Endothelial cell of umbilical vein (primary cell): ENCODE data around the gene NEO1. TPM values are rescaled to one million over a fixed set of nuclear protein-coding genes. Genes with fewer than 3 reads are reported as not detected.

Experiments used
- BruUV-seq: library from RNA; stranded (reverse); fragments of 400-500 nt; replicated peaks from 2 replicates; lab custom pipeline; 2021; lab: Mats Ljungman, UMichigan
- CTCF ChIA-PET: fragments of 300-600, 350-600 bp; sonication (Branson Sonifier 250); formaldehyde crosslinking; loops from one replicate; lab custom pipeline; 2021; ENCODE audit warnings: antibody characterized with exemption, inconsistent platforms; lab: Charles Lee
- POLR2A ChIA-PET: fragments of 300-600, 350-600 bp; sonication (Branson Sonifier 250); formaldehyde crosslinking; loops from one replicate; lab custom pipeline; 2021; ENCODE audit warnings: antibody characterized with exemption, inconsistent platforms; lab: Charles Lee
- DNase-seq: peaks from one replicate; pipeline ENCODE4 v3.0.0-alpha.2; 2011; ENCODE audit warnings: low read depth, low spot score
- FAIRE-seq: peaks from 2 replicates; lab custom pipeline; 2011; peaks lifted over from hg19 to GRCh38; lab: Jason Lieb, UNC
- H2AFZ ChIP-seq: 2 replicates; pipeline ENCODE4 v1.6.0; 2012; ENCODE audit warnings: low read depth, low read length, control low read depth, inconsistent platforms
- H3K27ac ChIP-seq: 2 replicates; pipeline ENCODE4 v1.5.1; 2011; ENCODE audit warnings: low read depth, mild to moderate bottlenecking, control low read depth, low read length, moderate library complexity; ENCODE audit not compliant: insufficient read depth
- H3K27me3 ChIP-seq, 2 experiments: 2 replicates each; pipeline versions ENCODE4 v1.6.0 to v1.6.1; 2011; ENCODE audit warnings: low read length in 2 of 2, mixed read lengths in 1 of 2; ENCODE audit not compliant: control insufficient read depth in 2 of 2, insufficient read depth in 2 of 2
- H3K36me3 ChIP-seq, 2 experiments: 2 replicates in 1 of 2; 3 replicates in 1 of 2; pipeline ENCODE4 v1.5.1; 2011; ENCODE audit warnings: low read length in 2 of 2, mild to moderate bottlenecking in 1 of 2, moderate library complexity in 1 of 2; ENCODE audit not compliant: control insufficient read depth in 2 of 2, insufficient read depth in 2 of 2; ENCODE audit errors: extremely low read depth in 1 of 2
- H3K4me1 ChIP-seq: 3 replicates; pipeline ENCODE4 v1.5.1; 2011; ENCODE audit warnings: mild to moderate bottlenecking, low read length; ENCODE audit not compliant: control insufficient read depth, insufficient read depth; ENCODE audit errors: extremely low read depth
- H3K4me2 ChIP-seq: 2 replicates; pipeline ENCODE4 v1.6.1; 2011; ENCODE audit warnings: low read length, control low read depth, mixed read lengths; ENCODE audit not compliant: insufficient read depth
- H3K4me3 ChIP-seq, 3 experiments: fragments of 200-600 bp in 1 of 3; sonication (generic), shearing (Covaris generic) in 1 of 3; replicated peaks in 1 of 3; 2 replicates each; pipeline ENCODE4 v1.5.1; 2011 to 2016; ENCODE audit warnings: control low read depth in 3 of 3, low read length in 3 of 3, mild to moderate bottlenecking in 2 of 3, inconsistent platforms in 1 of 3, low read depth in 1 of 3, moderate library complexity in 1 of 3; ENCODE audit not compliant: insufficient read depth in 1 of 3
- H3K79me2 ChIP-seq: 2 replicates; pipeline ENCODE4 v1.6.0; 2012; ENCODE audit warnings: low read length, inconsistent platforms; ENCODE audit not compliant: control insufficient read depth, insufficient read depth
- H3K9ac ChIP-seq: replicated peaks from 2 replicates; pipeline ENCODE3; 2011; ENCODE audit warnings: low read length, control low read depth; ENCODE audit not compliant: insufficient read depth; ENCODE audit errors: extremely low read depth
- H3K9me1 ChIP-seq: replicated peaks from 3 replicates; pipeline ENCODE4 v1.6.0; 2011; ENCODE audit warnings: mild to moderate bottlenecking, low read length; ENCODE audit not compliant: control insufficient read depth, insufficient read depth; ENCODE audit errors: extremely low read depth
- H3K9me3 ChIP-seq: replicated peaks from 2 replicates; pipeline ENCODE4 v1.5.1; 2012; ENCODE audit warnings: low read length, inconsistent platforms; ENCODE audit not compliant: control insufficient read depth, insufficient read depth
- H4K20me1 ChIP-seq: replicated peaks from 2 replicates; pipeline ENCODE3; 2011; ENCODE audit warnings: mild to moderate bottlenecking, low read length; ENCODE audit not compliant: control insufficient read depth, insufficient read depth; ENCODE audit errors: extremely low read depth
- FOS ChIP-seq: IDR thresholded peaks from 2 replicates; pipeline ENCODE4 v1.6.1; 2011; ENCODE audit warnings: mild to moderate bottlenecking, low read length, moderate library complexity, borderline replicate concordance; ENCODE audit not compliant: insufficient read depth
- GATA2 ChIP-seq: IDR thresholded peaks from 2 replicates; pipeline ENCODE4 v1.7.0; 2011; ENCODE audit warnings: low read depth, mild to moderate bottlenecking, moderate library complexity, mixed read lengths, low read length; ENCODE audit not compliant: insufficient read length, insufficient read depth
- JUN ChIP-seq: IDR thresholded peaks from 2 replicates; pipeline ENCODE4 v1.6.1; 2011; ENCODE audit warnings: borderline replicate concordance, low read depth; ENCODE audit not compliant: insufficient read length, insufficient read depth
- MYC ChIP-seq: IDR thresholded peaks from one replicate; pipeline ENCODE4 v1.6.1; 2011; ENCODE audit warnings: mild to moderate bottlenecking, low read depth, low read length
- POLR2AphosphoS5 ChIP-seq: IDR thresholded peaks from 2 replicates; pipeline ENCODE4 v1.6.1; 2012; ENCODE audit warnings: low read depth, mild to moderate bottlenecking, control low read depth, low read length, moderate library complexity; ENCODE audit not compliant: insufficient read depth
- dilution Hi-C: fragments of 300-500 bp; cut with MboI; formaldehyde crosslinking; loops from one replicate; pipeline ENCODE4 v1.15.0; 2019; ENCODE audit warnings: low sequenced_read_pairs; ENCODE audit not compliant: extremely low pct_ligation_motif_present
- intact Hi-C: fragments of 100-400 bp; cut with micrococcal nuclease; formaldehyde crosslinking; loops from one replicate; pipeline ENCODE4 v1.10.0; 2022
- polyA plus RNA-seq, 4 experiments: library from polyadenylated mRNA; depleted of rRNA in 3 of 4; stranded (reverse) in 3 of 4; unstranded in 1 of 4; fragments of >200 nt; gene quantifications; 2 replicates each; pipeline versions ENCODE4 v1.2.1 to v1.2.3, GENCODE V29; 2011 to 2012; ENCODE audit warnings: missing spikeins in 1 of 4
- small RNA-seq: library from RNA; depleted of rRNA; stranded (forward); fragments of <200 nt; gene quantifications from one replicate; pipeline ENCODE3, GENCODE V24; 2012; ENCODE audit warnings: low replicate concordance, low read depth; ENCODE audit not compliant: insufficient read depth, insufficient read length
- total RNA-seq: library from RNA; stranded (reverse); gene quantifications from 2 replicates; pipeline ENCODE4 v1.2.3, GENCODE V29; 2021
- TF ChIP-seq, protein P1 (sequence below): IDR thresholded peaks from 2 replicates; pipeline ENCODE4 v1.6.1; 2011; ENCODE audit not compliant: insufficient read depth, insufficient read length
- TF ChIP-seq, protein P2 (sequence below), 2 donors: IDR thresholded peaks; 1 replicate in 1 of 2; 2 replicates in 1 of 2; pipeline ENCODE4 v1.5.1; 2011; ENCODE audit warnings: low read length in 2 of 2, mild to moderate bottlenecking in 2 of 2, moderate library complexity in 2 of 2, control low read depth in 1 of 2, inconsistent platforms in 1 of 2, low read depth in 1 of 2; ENCODE audit not compliant: insufficient read depth in 1 of 2; ENCODE audit errors: extremely low read depth in 1 of 2

The NEO1 gene
- total and polyA plus RNA-seq, 2 donors (not counting 3 experiments of a cell fraction or from before 2014, with no cell fraction given): 0.12 to 0.35 TPM

DNA sequence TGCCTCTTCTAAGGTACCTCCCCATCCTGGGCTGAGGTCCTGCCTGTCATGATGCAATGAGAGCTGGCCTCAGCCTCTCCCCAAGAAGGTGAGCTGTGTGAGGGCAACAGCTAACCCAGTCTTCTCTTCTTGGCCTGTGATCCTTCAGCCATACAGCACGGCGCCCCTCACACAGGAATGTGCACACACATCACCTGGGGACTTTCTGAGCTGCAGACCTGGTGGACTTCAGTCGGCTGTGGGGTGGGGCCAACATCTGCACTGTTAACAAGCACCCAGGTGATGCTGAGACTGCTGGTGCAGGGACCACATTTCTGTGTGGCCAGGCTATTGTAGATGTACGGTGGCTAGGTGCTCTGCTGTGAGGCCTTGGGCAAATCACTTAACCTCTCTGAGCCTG is 302.0 kb downstream of the NEO1 start:
- no peak overlapping the region for H3K4me2 ChIP-seq
- CTCF ChIA-PET: no interaction called here
- H3K79me2 ChIP-seq: no peaks in the 10 kb centered on the region
- no peak overlapping the region for H3K4me3 ChIP-seq
- no peak overlapping the region for H3K9ac ChIP-seq
- dilution Hi-C loops (no loop called here), intact Hi-C loops (no loop called here)
- H3K9me1 ChIP-seq: no peaks in the 10 kb centered on the region
- no peaks in the 10 kb centered on the region for H3K4me1 ChIP-seq
- H3K9me3 ChIP-seq: no peaks in the 10 kb centered on the region
- FAIRE-seq: no peak
- no peak for DNase-seq
- H3K27ac ChIP-seq: no peak overlapping the region
- no TSS peak for BruUV-seq
- H4K20me1 ChIP-seq: no peaks in the 10 kb centered on the region
- no peak for TF ChIP-seq FOS
- no peak for TF ChIP-seq POLR2AphosphoS5
- no peak for TF ChIP-seq GATA2
- no peak for TF ChIP-seq JUN
- TF ChIP-seq MYC: no peak
- TF ChIP-seq, protein P1, sequence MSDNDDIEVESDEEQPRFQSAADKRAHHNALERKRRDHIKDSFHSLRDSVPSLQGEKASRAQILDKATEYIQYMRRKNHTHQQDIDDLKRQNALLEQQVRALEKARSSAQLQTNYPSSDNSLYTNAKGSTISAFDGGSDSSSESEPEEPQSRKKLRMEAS: no peak
- TF ChIP-seq, protein P2, sequence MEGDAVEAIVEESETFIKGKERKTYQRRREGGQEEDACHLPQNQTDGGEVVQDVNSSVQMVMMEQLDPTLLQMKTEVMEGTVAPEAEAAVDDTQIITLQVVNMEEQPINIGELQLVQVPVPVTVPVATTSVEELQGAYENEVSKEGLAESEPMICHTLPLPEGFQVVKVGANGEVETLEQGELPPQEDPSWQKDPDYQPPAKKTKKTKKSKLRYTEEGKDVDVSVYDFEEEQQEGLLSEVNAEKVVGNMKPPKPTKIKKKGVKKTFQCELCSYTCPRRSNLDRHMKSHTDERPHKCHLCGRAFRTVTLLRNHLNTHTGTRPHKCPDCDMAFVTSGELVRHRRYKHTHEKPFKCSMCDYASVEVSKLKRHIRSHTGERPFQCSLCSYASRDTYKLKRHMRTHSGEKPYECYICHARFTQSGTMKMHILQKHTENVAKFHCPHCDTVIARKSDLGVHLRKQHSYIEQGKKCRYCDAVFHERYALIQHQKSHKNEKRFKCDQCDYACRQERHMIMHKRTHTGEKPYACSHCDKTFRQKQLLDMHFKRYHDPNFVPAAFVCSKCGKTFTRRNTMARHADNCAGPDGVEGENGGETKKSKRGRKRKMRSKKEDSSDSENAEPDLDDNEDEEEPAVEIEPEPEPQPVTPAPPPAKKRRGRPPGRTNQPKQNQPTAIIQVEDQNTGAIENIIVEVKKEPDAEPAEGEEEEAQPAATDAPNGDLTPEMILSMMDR (IDR thresholded peaks at IDR 0.05; ENCODE audit: extremely low read depth in 1 of 2, insufficient read depth in 1 of 2, low read depth in 1 of 2, low read length in 2 of 2): no peak
- H3K27me3 ChIP-seq: no peaks in the 10 kb centered on the region
- H3K36me3 ChIP-seq: no peaks in the 10 kb centered on the region
- H2AFZ ChIP-seq: no peak overlapping the region
- POLR2A ChIA-PET: no interaction called here

Small RNA genes lying within 50 kb of the gene (small RNA-seq; reads per million reads assigned to genes)
- gene FKBP1AP2: not detected
